ENCODE measurements around the gene CELF4. TPM values are rescaled to one million over a fixed set of nuclear protein-coding genes. Genes with fewer than 3 reads are reported as not detected.

Gene CELF4
- total RNA-seq, 1 donor from 2014 or later: not detected

GRCh38 chr18:37304012-37304680, 261.5 kb downstream of the CELF4 start:
- Histone ChIP-seq H3K4me3 (ENCODE audit: low read depth, low read length) (no peak overlapping the region), H3K27me3 (ENCODE audit: control insufficient read depth, insufficient read depth, low read length) (peaks cover 8% of the 10 kb centered on the region), H3K36me3 (ENCODE audit: control insufficient read depth, insufficient read depth, low read length) (no peaks in the 10 kb centered on the region)
- TF ChIP-seq CTCF (IDR thresholded peaks at IDR 0.05; ENCODE audit: insufficient read depth, low read length, poor library complexity, severe bottlenecking): no peak
- DNase-seq (ENCODE audit: low read depth): no peak

- no peaks in the 10 kb centered on the region for H3K36me3 ChIP-seq (ENCODE audit: control insufficient read depth, insufficient read depth, low read length)
- H3K27me3 ChIP-seq (ENCODE audit: control insufficient read depth, insufficient read depth, low read length): peaks cover 8% of the 10 kb centered on the region
- no peak for TF ChIP-seq CTCF (IDR thresholded peaks at IDR 0.05; ENCODE audit: insufficient read depth, low read length, poor library complexity, severe bottlenecking)
- DNase-seq (ENCODE audit: low read depth): no peak
- no peak overlapping the region for H3K4me3 ChIP-seq (ENCODE audit: low read depth, low read length)
Observed at GRCh38 chr18:37303009-37303408, 262.6 kb downstream of the CELF4 start.

GRCh38 chr18:37302519-37302918, 263.1 kb downstream of the CELF4 start:
- no peak for TF ChIP-seq CTCF (IDR thresholded peaks at IDR 0.05; ENCODE audit: insufficient read depth, low read length, poor library complexity, severe bottlenecking)
- Histone ChIP-seq H3K36me3 (ENCODE audit: control insufficient read depth, insufficient read depth, low read length) (no peaks in the 10 kb centered on the region), H3K27me3 (ENCODE audit: control insufficient read depth, insufficient read depth, low read length) (peaks cover 8% of the 10 kb centered on the region), H3K4me3 (ENCODE audit: low read depth, low read length) (no peak overlapping the region)
- DNase-seq (ENCODE audit: low read depth): no peak

GRCh38 chr18:37299471-37300304, 265.9 kb downstream of the CELF4 start:
- Histone ChIP-seq H3K4me3 (ENCODE audit: low read depth, low read length) (no peak overlapping the region), H3K36me3 (ENCODE audit: control insufficient read depth, insufficient read depth, low read length) (no peaks in the 10 kb centered on the region), H3K27me3 (ENCODE audit: control insufficient read depth, insufficient read depth, low read length) (peaks cover 8% of the 10 kb centered on the region)
- no peak for TF ChIP-seq CTCF (IDR thresholded peaks at IDR 0.05; ENCODE audit: insufficient read depth, low read length, poor library complexity, severe bottlenecking)
- DNase-seq (ENCODE audit: low read depth): peak; percentile 98

- no peak for TF ChIP-seq CTCF (IDR thresholded peaks at IDR 0.05; ENCODE audit: insufficient read depth, low read length, poor library complexity, severe bottlenecking)
- DNase-seq (ENCODE audit: low read depth): no peak
- H3K36me3 ChIP-seq (ENCODE audit: control insufficient read depth, insufficient read depth, low read length): no peaks in the 10 kb centered on the region
- H3K4me3 ChIP-seq (ENCODE audit: low read depth, low read length): no peak overlapping the region
- peaks cover 10% of the 10 kb centered on the region for H3K27me3 ChIP-seq (ENCODE audit: control insufficient read depth, insufficient read depth, low read length)
Observed at GRCh38 chr18:37298816-37299215, 266.8 kb downstream of the CELF4 start.

All from kidney epithelial cell (primary cell).